A549 (cell line): ENCODE data around the gene PLXNB2. TPM values are rescaled to one million over a fixed set of nuclear protein-coding genes. Genes with fewer than 3 reads are reported as not detected.
A peak's percentile ranks its signal among the peaks of the same experiment; 100 is the strongest.

ENCODE experiments used
- ATAC-seq, 2 experiments: fragments of 200-7000 bp in 1 of 2; fragments of >200 bp in 1 of 2; cut with Nextera tagmentation in 1 of 2; cut with Tn5 transposase in 1 of 2; 3 replicates each; pipeline versions ENCODE4 v1.8.0 to v1.9.1; 2018 to 2020; ENCODE audit warnings: mild to moderate bottlenecking in 1 of 2, moderate library complexity in 1 of 2
- CTCF ChIA-PET: fragments of 300-600 bp; sonication (Branson Sonifier 250); formaldehyde crosslinking; extraction: SDS; loops from one replicate; lab custom pipeline; 2021; ENCODE audit warnings: antibody characterized with exemption, inconsistent platforms; lab: Yijun Ruan, JAX
- POLR2A ChIA-PET: fragments of 350-600 bp; formaldehyde crosslinking; extraction: SDS; loops from one replicate; lab custom pipeline; 2021; ENCODE audit warnings: antibody characterized with exemption, inconsistent platforms; lab: Yijun Ruan, JAX
- DNase-seq, 2 experiments: peaks; one replicate each; pipeline versions ENCODE4 v3.0.0 to v3.0.0-alpha.2; 2011 to 2016; ENCODE audit warnings: low read depth in 1 of 2, low spot score in 1 of 2
- FAIRE-seq: peaks from 2 replicates; lab custom pipeline; 2011; peaks lifted over from hg19 to GRCh38; lab: Jason Lieb, UNC
- H3K27ac ChIP-seq, 2 experiments: fragments of >200 bp; sonication (Bioruptor Twin); formaldehyde crosslinking; 3 replicates each; pipeline ENCODE4 v1.5.1; 2016 to 2017
- H3K4me1 ChIP-seq: fragments of >200 bp; sonication (Bioruptor Twin); formaldehyde crosslinking; 3 replicates; pipeline ENCODE4 v1.6.1; 2016
- H3K4me2 ChIP-seq: fragments of >200 bp; sonication (Bioruptor Twin); formaldehyde crosslinking; 3 replicates; pipeline ENCODE4 v1.6.1; 2016
- H3K4me3 ChIP-seq: fragments of >200 bp; sonication (Bioruptor Twin); formaldehyde crosslinking; 3 replicates; pipeline ENCODE4 v1.5.1; 2016
- H3K9me3 ChIP-seq: fragments of >200 bp; sonication (Bioruptor Twin); formaldehyde crosslinking; 3 replicates; pipeline ENCODE4 v1.6.1; 2016
- ATOH8 ChIP-seq: fragments of 250-450 bp; sonication (Bioruptor Pico); IDR thresholded peaks from 2 replicates; pipeline ENCODE4 v1.5.0; 2020; ENCODE audit warnings: low read depth, mild to moderate bottlenecking, moderate library complexity
- BCL3 ChIP-seq: fragments of >200 bp; sonication (Bioruptor Twin); formaldehyde crosslinking; IDR thresholded peaks from 3 replicates; pipeline ENCODE4 v1.6.1; 2016
- BHLHE40 ChIP-seq: IDR thresholded peaks from 2 replicates; pipeline ENCODE4 v1.6.1; 2012; ENCODE audit warnings: low read depth, low read length, inconsistent platforms
- CHD2 ChIP-seq: fragments of 150-350 bp; IDR thresholded peaks from 2 replicates; pipeline ENCODE4 v1.6.1; 2014; ENCODE audit warnings: low read length; ENCODE audit not compliant: partially characterized antibody
- EHF ChIP-seq: fragments of 250-450 bp; sonication (Bioruptor Pico); IDR thresholded peaks from 2 replicates; pipeline ENCODE4 v1.5.0; 2020; ENCODE audit warnings: mild to moderate bottlenecking
- FOSL2 ChIP-seq, 2 experiments: fragments of 450-650 bp in 1 of 2; fragments of >200 bp in 1 of 2; sonication (Bioruptor Twin) in 1 of 2; formaldehyde crosslinking; IDR thresholded peaks; 2 replicates each; pipeline versions ENCODE4 v1.5.0 to v1.6.1; 2016 to 2020; ENCODE audit warnings: mild to moderate bottlenecking in 1 of 2, moderate library complexity in 1 of 2
- FOXS1 ChIP-seq: fragments of 250-450 bp; sonication (Bioruptor Pico); IDR thresholded peaks from 2 replicates; pipeline ENCODE4 v1.5.0; 2020; ENCODE audit warnings: mild to moderate bottlenecking, moderate library complexity
- HDAC2 ChIP-seq: fragments of 200-600 bp; sonication (generic); IDR thresholded peaks from 2 replicates; pipeline ENCODE4 v1.6.1; 2016
- HOXA7 ChIP-seq: fragments of 250-450 bp; sonication (Bioruptor Pico); IDR thresholded peaks from 2 replicates; pipeline ENCODE4 v1.5.0; 2020; ENCODE audit warnings: mild to moderate bottlenecking, moderate library complexity
- JUN ChIP-seq, 2 experiments: fragments of >200 bp; sonication (Bioruptor Twin); formaldehyde crosslinking; IDR thresholded peaks; 2 replicates in 1 of 2; 3 replicates in 1 of 2; pipeline ENCODE4 v1.6.1; 2016 to 2017
- KDM5A ChIP-seq: fragments of 200-600 bp; sonication (generic); IDR thresholded peaks from 2 replicates; pipeline ENCODE4 v1.6.1; 2016; ENCODE audit warnings: antibody characterized with exemption, mild to moderate bottlenecking
- MAFK ChIP-seq: fragments of 450-650 bp; IDR thresholded peaks from 2 replicates; pipeline ENCODE4 v1.6.1; 2014; ENCODE audit not compliant: partially characterized antibody
- MAX ChIP-seq: IDR thresholded peaks from 2 replicates; pipeline ENCODE4 v1.6.1; 2012
- MYC ChIP-seq: IDR thresholded peaks from 2 replicates; pipeline ENCODE4 v1.6.1; 2012; ENCODE audit warnings: mild to moderate bottlenecking, inconsistent platforms, low read length, improper control_type of control experiment, borderline replicate concordance
- NR3C1 ChIP-seq: fragments of >200 bp; sonication (Bioruptor Twin); formaldehyde crosslinking; IDR thresholded peaks from 3 replicates; pipeline ENCODE4 v1.6.1; 2017
- POLR2A ChIP-seq: IDR thresholded peaks from 2 replicates; pipeline ENCODE4 v1.6.1; 2012; ENCODE audit warnings: mild to moderate bottlenecking, low read length
- RARB ChIP-seq: fragments of 250-450 bp; sonication (Bioruptor Pico); IDR thresholded peaks from 2 replicates; pipeline ENCODE4 v1.8.0; 2021; ENCODE audit warnings: mild to moderate bottlenecking, moderate library complexity
- SMC3 ChIP-seq: fragments of >200 bp; sonication (Bioruptor Twin); formaldehyde crosslinking; IDR thresholded peaks from 3 replicates; pipeline ENCODE4 v1.6.1; 2018; ENCODE audit warnings: inconsistent platforms
- ZSCAN20 ChIP-seq: fragments of 250-450 bp; sonication (Bioruptor Pico); IDR thresholded peaks from 2 replicates; pipeline ENCODE4 v1.8.0; 2022; ENCODE audit warnings: mild to moderate bottlenecking, moderate library complexity
- WGBS: methylation state at CpG from one replicate; pipeline ENCODE4 v1.1.6; 2017; ENCODE audit errors: missing lambda C conversion rate; 5-methylcytosine and 5-hydroxymethylcytosine counted together
- polyA plus RNA-seq, 4 experiments: library from polyadenylated mRNA; depleted of rRNA in 3 of 4; stranded (reverse); fragments of >200 nt; fragmentation: RNase III in 1 of 4; extraction: RNeasy Plus Mini Kit Qiagen cat#74134 plus additional on column Dnase treatment in 1 of 4; gene quantifications; 2 replicates in 3 of 4; 3 replicates in 1 of 4; pipeline ENCODE4 v1.2.3, GENCODE V29; 2011 to 2017
- TF ChIP-seq, protein P1 (sequence below): fragments of 250-450 bp; sonication (Bioruptor Pico); IDR thresholded peaks from 2 replicates; pipeline ENCODE4 v1.5.0; 2021; ENCODE audit warnings: mild to moderate bottlenecking, moderate library complexity, borderline replicate concordance
- TF ChIP-seq, protein P2 (sequence below): IDR thresholded peaks from 2 replicates; pipeline ENCODE4 v1.6.1; 2012; ENCODE audit warnings: low read depth, borderline replicate concordance
- TF ChIP-seq, protein P3 (sequence below): IDR thresholded peaks from 2 replicates; pipeline ENCODE4 v1.6.1; 2012

Gene PLXNB2
- polyA plus RNA-seq, 2 of the 4 experiments (the other 2 are of a cell fraction) = 24.6 to 64.4 TPM

DNA sequence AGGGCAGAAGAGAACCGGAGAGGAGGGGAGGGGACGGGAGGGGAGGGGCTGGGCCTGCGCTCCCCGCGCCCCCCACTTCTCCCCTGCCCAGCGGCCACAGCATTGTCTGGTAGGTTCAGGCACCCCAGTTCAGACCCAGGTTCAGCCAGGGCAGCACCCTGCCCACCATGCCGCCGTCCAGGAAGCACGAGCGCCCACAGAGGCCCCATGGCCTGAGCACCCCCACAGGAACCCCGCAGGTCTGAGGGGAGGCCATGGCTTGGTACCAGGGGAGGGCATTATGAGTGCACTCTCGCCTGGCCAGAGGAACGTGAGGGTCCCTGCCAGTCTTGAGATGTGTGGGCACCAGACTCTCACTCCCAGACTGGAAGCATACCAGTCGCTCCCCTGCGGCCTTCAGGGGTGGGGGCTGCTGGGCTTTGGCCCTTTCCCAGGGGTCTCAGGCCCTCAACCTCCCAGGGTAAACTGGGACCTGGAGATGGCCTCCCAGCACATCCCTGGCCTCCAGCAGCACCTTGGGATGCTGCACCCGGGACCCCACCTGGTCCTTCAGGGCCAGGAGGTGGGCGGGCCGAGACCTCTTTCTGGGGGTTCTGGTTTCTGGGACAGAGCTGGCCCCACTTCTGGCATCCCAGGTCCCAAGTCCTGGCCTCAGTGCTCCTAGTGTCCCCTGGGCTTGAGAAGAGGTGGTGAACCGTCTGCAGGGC, 597 bp upstream of the PLXNB2 start:
- FAIRE-seq (no peak), ATAC-seq (0 out of 6 replicates have a peak, but pooled peaks of 1 of the 2 experiments have one; percentile 1), DNase-seq (no peak)
- Histone ChIP-seq H3K27ac (peak overlapping the region; percentile 66 to 100), H3K9me3 (no peaks in the 10 kb centered on the region), H3K4me2 (peak overlapping the region; percentile 53; the same call in 2 of the 3 replicates), H3K4me1 (peaks cover 38% of the 10 kb centered on the region), H3K4me3 (no peak overlapping the region)
- ChIA-PET CTCF (interaction anchor here (1.0 to 2.7 kb wide), 8 partner anchors 13 to 59 kb away, joined by 3 to 13 read pairs (median 4); partner anchors contain the start of gene DENND6B), POLR2A (interaction anchor here (1.6 kb wide), 1 partner anchor 19 kb away, joined by 5 read pairs; the partner anchor contains the start of gene DENND6B)
- 19% methylated on average over 5 of the region's 19 CpGs for WGBS
- TF ChIP-seq NR3C1 (no peak), BHLHE40 (no peak), CHD2 (no peak), EHF (CRISPR knock-in tag) (no peak), MAFK (no peak), MYC (no peak), POLR2A (no peak), ATOH8 (no peak), HDAC2 (no peak), MAX (no peak), FOXS1 (no peak), KDM5A (no peak), HOXA7 (CRISPR knock-in tag) (no peak), ZSCAN20 (CRISPR knock-in tag) (no peak), JUN (IDR thresholded peaks at IDR 0.05) (no peak), BCL3 (no peak)
- TF ChIP-seq, protein P1, sequence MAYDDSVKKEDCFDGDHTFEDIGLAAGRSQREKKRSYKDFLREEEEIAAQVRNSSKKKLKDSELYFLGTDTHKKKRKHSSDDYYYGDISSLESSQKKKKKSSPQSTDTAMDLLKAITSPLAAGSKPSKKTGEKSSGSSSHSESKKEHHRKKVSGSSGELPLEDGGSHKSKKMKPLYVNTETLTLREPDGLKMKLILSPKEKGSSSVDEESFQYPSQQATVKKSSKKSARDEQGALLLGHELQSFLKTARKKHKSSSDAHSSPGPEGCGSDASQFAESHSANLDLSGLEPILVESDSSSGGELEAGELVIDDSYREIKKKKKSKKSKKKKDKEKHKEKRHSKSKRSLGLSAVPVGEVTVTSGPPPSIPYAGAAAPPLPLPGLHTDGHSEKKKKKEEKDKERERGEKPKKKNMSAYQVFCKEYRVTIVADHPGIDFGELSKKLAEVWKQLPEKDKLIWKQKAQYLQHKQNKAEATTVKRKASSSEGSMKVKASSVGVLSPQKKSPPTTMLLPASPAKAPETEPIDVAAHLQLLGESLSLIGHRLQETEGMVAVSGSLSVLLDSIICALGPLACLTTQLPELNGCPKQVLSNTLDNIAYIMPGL = no peak
- TF ChIP-seq, protein P2, sequence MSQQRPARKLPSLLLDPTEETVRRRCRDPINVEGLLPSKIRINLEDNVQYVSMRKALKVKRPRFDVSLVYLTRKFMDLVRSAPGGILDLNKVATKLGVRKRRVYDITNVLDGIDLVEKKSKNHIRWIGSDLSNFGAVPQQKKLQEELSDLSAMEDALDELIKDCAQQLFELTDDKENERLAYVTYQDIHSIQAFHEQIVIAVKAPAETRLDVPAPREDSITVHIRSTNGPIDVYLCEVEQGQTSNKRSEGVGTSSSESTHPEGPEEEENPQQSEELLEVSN = no peak

DNA sequence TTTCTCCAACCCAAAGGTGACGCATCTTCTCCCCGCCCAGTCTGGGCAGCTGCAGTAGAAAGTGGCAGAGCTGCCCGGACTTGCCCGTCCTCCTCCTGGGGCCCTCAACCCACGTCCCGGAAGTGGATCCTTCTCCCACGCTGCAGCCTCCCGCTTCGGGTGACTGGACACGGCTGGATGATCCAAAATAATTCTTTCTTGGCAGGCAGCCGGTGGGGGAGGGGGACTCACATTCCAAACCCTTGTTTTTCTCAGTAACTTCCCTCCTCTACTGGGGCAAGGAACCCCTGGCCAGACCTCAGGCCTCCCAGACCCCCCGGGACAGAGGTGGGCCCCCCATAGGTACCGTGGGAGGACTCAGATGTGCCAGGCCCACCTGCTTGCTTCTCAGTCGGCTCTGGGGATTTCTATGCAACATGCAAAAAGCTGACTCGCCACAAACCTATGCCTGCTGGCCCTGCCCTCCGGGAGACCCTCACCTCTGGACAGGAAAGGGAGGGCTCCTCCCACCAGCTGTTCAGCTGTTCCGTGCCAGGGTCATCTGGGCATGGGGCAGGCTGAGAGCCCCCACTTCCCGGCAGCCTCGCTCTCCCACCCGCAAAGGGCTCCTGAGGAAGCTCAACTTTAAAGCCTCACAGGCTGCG, 1.4 kb downstream of the PLXNB2 start:
- POLR2A ChIA-PET = interaction anchor here (1.4 to 2.3 kb wide), 3 partner anchors 10 to 24 kb away, joined by 3 to 11 read pairs (median 7); no protein-coding TSS in a partner anchor
- peak overlapping the region; percentile 100 for H3K4me3 ChIP-seq
- FAIRE-seq (no peak), DNase-seq (peak; percentile 80 to 85), ATAC-seq (peak; percentile 68 to 76)
- H3K27ac ChIP-seq = peak overlapping the region; percentile 98 to 100
- WGBS = 0% methylated on average over 9 of the region's 21 CpGs
- H3K4me1 ChIP-seq = peaks cover 58% of the 10 kb centered on the region
- CTCF ChIA-PET = interaction anchor here (1.1 to 5.7 kb wide), 9 partner anchors 9 to 202 kb away, joined by 3 to 57 read pairs (median 8); partner anchors contain the start of genes DENND6B and LMF2
- H3K9me3 ChIP-seq = no peaks in the 10 kb centered on the region
- H3K4me2 ChIP-seq = peak overlapping the region; percentile 96
- no peak for TF ChIP-seq FOSL2 (IDR thresholded peaks at IDR 0.05)
- peak; percentile 50 for TF ChIP-seq FOSL2 (CRISPR knock-in tag; IDR thresholded peaks at IDR 0.05)
- peak; percentile 36 for TF ChIP-seq POLR2A
- TF ChIP-seq JUN (IDR thresholded peaks at IDR 0.05) = peak in 1 of 2 experiments; percentile 38; a peak in 2 of 5 replicates
- no peak for TF ChIP-seq RARB (CRISPR knock-in tag)
- peak; percentile 75 for TF ChIP-seq MAX
- no peak for TF ChIP-seq SMC3
- TF ChIP-seq MAFK = peak; percentile 75
- TF ChIP-seq, protein P3, sequence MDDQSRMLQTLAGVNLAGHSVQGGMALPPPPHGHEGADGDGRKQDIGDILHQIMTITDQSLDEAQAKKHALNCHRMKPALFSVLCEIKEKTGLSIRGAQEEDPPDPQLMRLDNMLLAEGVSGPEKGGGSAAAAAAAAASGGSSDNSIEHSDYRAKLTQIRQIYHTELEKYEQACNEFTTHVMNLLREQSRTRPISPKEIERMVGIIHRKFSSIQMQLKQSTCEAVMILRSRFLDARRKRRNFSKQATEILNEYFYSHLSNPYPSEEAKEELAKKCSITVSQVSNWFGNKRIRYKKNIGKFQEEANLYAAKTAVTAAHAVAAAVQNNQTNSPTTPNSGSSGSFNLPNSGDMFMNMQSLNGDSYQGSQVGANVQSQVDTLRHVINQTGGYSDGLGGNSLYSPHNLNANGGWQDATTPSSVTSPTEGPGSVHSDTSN = 0 out of 2 replicates have a peak, but pooled peaks have one; percentile 22
